Dendritic cell treated with granulocyte-macrophage colony-stimulating factor and Interleukin-4, amounts not matched to agents 40 ng/mL and 50 ng/mL, for 4 days (primary cell): ENCODE measurements around the gene ARHGAP5.
"Not testable (repeated sequence)": the region's sequence is repeated elsewhere in the genome, so short reads cannot be mapped to it uniquely, and the experiment has no call there.

Experiments
- H3K27ac Mint-ChIP-seq: one replicate; pipeline ENCODE4 v1.8.0; 2022; ENCODE audit warnings: mild to moderate bottlenecking, mixed read lengths
- H3K27me3 Mint-ChIP-seq: one replicate; pipeline ENCODE4 v1.8.0; 2022; ENCODE audit warnings: mild to moderate bottlenecking, mixed read lengths
- H3K36me3 Mint-ChIP-seq: one replicate; pipeline ENCODE4 v1.8.0; 2022; ENCODE audit warnings: low read depth, mixed read lengths
- H3K4me1 Mint-ChIP-seq: one replicate; pipeline ENCODE4 v1.8.0; 2022; ENCODE audit warnings: low read depth, mixed read lengths
- H3K4me3 Mint-ChIP-seq: one replicate; pipeline ENCODE4 v1.8.0; 2022; ENCODE audit warnings: mild to moderate bottlenecking, moderate library complexity, mixed read lengths
- H3K9me3 Mint-ChIP-seq: one replicate; pipeline ENCODE4 v1.8.0; 2022; ENCODE audit warnings: mixed read lengths
- intact Hi-C: fragments of 100-400 bp; cut with micrococcal nuclease; formaldehyde crosslinking; loops from one replicate; pipeline ENCODE4 v1.15.0; 2022

Gene ARHGAP5

DNA sequence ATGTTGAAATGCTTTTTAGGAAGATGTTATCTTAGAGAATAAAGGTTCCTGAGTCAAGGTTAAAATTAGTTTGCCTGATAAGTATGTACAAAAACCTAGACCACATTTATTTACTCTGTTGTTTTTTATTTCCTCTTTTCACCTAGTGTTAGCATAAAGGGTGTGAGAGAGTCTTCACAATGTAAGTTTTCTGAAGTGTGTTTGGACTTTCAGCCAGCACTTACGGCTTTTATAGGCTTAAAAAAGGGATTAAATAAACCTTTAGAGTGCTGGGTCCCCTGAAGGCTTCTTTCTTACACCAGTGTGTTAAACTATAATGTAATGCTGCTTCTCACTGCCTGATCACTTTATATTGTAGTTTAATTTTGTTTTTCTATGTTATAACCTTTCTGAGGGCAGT lies 27.2 kb downstream of the ARHGAP5 start:
- Mint-ChIP-seq H3K27ac (no peak overlapping the region), H3K27me3 (no peaks in the 10 kb centered on the region), H3K36me3 (no peaks in the 10 kb centered on the region), H3K4me3 (no peak overlapping the region), H3K9me3 (no peaks in the 10 kb centered on the region), H3K4me1 (no peaks in the 10 kb centered on the region)
- intact Hi-C loops: no loop called here

DNA sequence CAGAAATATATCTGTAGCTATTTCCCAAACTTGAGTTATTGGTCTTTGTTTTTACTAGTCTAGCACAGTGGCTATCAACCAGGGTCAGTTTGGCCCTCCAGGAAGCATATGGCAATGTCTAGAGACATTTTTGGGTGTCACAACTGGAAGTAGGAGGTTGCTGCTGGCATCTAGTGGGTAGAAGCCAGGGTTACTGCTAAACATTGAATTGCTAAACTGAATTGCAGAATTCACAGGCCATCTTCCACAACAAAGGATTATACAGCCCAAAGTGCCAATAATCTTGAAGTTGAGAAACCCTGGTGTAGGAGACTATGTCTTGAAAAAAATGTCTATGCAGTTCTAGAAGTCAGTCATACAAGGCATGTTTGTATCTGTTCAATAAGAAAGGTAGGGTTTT lies 27.7 kb downstream of the ARHGAP5 start:
- no peaks in the 10 kb centered on the region for H3K4me1 Mint-ChIP-seq
- intact Hi-C loops: no loop called here
- H3K27ac Mint-ChIP-seq: no peak overlapping the region
- H3K27me3 Mint-ChIP-seq: no peaks in the 10 kb centered on the region
- H3K4me3 Mint-ChIP-seq: no peak overlapping the region
- no peaks in the 10 kb centered on the region for H3K9me3 Mint-ChIP-seq
- no peaks in the 10 kb centered on the region for H3K36me3 Mint-ChIP-seq

DNA sequence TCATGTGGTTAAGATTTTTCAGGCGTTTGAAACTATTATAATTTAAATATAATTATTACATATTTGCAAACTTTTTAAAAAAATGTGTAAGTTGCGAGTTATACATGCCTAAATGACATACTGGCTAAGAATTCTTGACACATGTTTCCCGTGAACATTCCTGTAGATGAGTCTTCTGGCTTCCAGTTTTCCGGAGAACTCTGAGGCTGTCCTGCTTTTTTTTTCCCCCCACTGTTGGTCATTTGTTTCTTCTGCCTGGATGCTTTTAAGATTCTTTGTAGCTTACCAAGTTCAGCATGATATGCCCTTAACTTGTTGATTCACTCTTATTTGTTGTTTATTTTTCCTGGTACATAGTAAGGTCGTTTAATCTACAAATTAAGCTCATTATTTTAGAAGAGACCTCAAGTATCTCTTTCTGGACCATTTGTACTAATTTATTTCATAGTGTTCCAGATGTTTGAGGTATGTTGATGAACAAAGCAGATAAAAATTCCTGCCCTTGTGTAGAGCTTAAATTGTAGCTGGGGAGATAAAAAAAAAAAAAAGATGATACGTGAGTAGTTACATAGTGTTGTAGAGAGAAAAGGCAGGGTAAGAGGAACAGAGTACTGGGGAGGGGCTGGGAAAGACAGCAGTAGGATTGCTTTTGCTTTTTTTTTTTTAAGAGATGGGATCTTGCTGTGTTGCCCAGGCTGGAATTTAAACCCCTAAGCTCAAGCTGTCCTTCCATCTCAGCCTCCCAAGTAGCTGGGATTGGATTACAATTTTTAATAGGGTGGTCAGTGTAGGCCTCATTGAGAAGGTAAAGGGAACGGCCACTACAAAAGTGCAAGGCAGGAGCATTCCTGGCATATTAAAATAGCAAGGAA lies 32.8 kb downstream of the ARHGAP5 start:
- Mint-ChIP-seq H3K9me3 (no peaks in the 10 kb centered on the region), H3K36me3 (no peaks in the 10 kb centered on the region), H3K4me1 (no peaks in the 10 kb centered on the region), H3K27ac (no peak overlapping the region), H3K4me3 (no peak overlapping the region), H3K27me3 (no peaks in the 10 kb centered on the region)
- intact Hi-C loops: no loop called here

DNA sequence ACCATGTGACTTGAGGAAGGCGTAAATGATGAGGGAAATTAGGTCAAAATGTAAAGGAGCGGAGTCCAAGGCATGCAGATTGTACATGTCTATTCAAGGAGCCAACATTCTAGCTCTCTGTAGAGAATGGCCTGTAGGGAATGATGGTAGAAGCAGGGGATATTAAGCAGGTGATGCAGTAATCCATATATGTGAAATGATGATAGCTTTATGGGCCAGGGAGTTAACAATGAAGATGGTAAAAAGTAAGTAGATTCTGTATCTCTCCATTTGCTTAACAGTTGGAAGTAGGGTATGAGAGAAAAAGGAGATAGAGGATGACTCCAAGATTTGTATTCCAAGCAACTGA lies 33.4 kb downstream of the ARHGAP5 start:
- Mint-ChIP-seq H3K4me1 (no peaks in the 10 kb centered on the region), H3K4me3 (no peak overlapping the region), H3K9me3 (no peaks in the 10 kb centered on the region), H3K27ac (no peak overlapping the region), H3K27me3 (no peaks in the 10 kb centered on the region), H3K36me3 (no peaks in the 10 kb centered on the region)
- intact Hi-C loops: no loop called here

DNA sequence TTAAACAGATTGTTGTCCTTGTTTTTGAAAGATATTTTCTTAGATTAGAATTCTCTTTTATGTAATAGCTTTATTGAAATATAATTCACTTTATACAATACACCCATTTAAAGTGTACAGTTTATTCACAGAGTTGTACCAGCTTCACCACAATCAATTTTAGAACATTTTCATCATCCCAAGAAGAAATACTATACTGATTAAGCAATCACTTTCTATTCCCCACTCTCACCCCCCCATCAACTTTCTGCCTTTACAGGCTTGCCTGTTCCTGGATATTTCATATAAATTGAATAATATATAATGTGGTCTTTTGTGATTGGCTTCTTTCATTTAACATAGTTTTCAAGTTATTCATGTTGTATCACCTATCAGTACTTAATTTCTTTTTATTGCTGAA lies 44.4 kb downstream of the ARHGAP5 start:
- no peaks in the 10 kb centered on the region for H3K4me1 Mint-ChIP-seq
- H3K9me3 Mint-ChIP-seq: peaks cover 10% of the 10 kb centered on the region
- H3K4me3 Mint-ChIP-seq: no peak overlapping the region
- no peak overlapping the region for H3K27ac Mint-ChIP-seq
- H3K36me3 Mint-ChIP-seq: peaks cover 9% of the 10 kb centered on the region
- intact Hi-C loops: no loop called here
- H3K27me3 Mint-ChIP-seq: no peaks in the 10 kb centered on the region

DNA sequence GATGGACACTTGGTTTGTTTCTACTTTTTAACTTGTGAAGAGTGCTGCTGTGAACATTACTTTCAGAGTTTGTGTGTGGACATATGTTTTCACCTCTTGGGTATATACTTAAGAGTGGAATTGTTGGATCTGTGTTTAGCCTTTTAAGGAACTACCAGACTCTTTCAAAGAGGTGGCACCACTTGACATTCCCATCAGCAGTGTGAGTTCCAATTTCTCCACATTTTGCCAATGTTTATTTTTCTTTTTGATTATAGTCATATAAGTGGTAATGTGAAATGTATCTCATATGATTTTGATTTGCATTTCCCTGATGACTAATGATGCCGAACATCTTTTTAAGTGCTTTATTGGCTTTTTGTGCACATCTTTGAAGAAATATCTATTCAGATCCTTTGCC lies 44.8 kb downstream of the ARHGAP5 start:
- Mint-ChIP-seq H3K36me3 (peaks cover 13% of the 10 kb centered on the region), H3K9me3 (peaks cover 14% of the 10 kb centered on the region), H3K4me1 (no peaks in the 10 kb centered on the region), H3K27me3 (no peaks in the 10 kb centered on the region), H3K4me3 (no peak overlapping the region), H3K27ac (no peak overlapping the region)
- intact Hi-C loops: no loop called here

DNA sequence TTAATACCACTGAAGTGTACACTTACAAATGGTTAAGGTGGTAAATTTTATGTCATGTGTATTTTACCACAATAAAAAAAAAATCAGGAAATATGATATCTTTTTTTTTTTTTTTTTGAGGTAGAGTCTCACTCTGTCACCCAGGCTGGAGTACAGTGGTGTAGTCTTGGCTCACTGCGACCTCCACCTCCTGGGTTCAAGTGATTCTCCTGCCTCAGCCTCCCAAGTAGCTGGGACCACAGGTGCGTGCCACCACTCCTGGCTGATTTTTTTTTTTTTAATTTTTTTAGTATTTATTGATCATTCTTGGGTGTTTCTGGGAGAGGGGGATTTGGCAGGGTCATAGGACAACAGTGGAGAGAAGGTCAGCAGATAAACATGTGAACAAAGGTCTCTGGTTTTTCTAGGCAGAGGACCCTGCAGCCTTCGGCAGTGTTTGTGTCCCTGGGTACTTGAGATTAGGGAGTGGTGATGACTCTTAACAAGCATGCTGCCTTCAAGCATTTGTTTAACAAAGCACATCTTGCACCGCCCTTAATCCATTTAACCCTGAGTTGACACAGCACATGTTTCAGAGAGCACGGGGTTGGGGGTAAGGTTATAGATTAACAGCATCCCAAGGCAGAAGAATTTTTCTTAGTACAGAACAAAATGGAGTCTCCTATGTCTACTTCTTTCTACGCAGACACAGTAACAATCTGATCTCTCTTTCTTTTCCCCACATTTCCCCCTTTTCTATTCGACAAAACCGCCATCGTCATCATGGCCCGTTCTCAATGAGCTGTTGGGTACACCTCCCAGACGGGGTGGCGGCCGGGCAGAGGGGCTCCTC lies 50.0 kb downstream of the ARHGAP5 start:
- H3K4me3 Mint-ChIP-seq, H3K4me1 Mint-ChIP-seq, intact Hi-C loops, H3K27ac Mint-ChIP-seq, H3K27me3 Mint-ChIP-seq: not testable (repeated sequence)
- H3K36me3 Mint-ChIP-seq: peaks cover 27% of the 10 kb centered on the region
- peaks cover 22% of the 10 kb centered on the region for H3K9me3 Mint-ChIP-seq

DNA sequence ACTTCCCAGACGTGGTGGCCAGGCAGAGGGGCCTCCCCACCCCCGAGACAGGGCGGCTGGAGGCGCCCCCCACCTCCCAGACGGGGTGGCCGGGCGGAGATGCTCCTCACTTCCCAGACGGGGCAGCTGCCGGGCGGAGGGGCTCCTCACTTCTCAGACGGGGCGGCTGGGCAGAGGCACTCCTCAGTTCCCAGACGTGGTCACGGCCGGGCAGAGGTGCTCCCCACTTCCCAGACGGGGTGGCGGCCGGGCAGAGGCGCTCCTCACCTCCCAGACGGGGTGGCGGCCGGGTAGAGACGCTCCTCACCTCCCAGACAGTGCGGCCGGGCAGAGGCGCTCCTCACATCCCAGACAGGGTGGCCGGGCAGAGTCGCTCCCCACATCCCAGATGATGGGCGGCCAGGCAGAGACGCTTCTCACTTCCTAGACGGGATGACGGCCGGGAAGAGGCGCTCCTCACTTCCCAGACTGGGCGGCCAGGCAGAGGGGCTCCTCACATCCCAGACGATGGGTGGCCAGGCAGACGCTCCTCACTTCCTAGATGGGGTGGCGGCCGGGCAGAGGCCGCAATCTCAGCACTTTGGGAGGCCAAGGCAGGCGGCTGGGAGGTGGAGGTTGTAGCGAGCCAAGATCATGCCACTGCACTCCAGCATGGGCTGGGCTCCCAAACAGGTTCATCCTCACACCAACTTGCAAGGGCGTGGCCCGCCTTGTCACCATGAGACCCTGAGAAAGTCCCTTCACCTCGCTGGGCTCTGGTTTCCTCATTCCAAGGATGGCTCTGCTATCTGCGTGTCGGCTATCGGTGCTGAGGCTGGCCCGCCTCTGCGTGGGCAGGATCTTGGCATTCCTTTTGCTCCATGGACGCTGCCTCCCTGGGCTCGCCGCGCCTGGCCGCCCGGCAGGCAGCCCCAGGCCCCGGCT lies 50.9 kb downstream of the ARHGAP5 start:
- intact Hi-C loops, H3K4me3 Mint-ChIP-seq, H3K27me3 Mint-ChIP-seq, H3K27ac Mint-ChIP-seq, H3K4me1 Mint-ChIP-seq: not testable (repeated sequence)
- peaks cover 27% of the 10 kb centered on the region for H3K36me3 Mint-ChIP-seq
- peaks cover 22% of the 10 kb centered on the region for H3K9me3 Mint-ChIP-seq

DNA sequence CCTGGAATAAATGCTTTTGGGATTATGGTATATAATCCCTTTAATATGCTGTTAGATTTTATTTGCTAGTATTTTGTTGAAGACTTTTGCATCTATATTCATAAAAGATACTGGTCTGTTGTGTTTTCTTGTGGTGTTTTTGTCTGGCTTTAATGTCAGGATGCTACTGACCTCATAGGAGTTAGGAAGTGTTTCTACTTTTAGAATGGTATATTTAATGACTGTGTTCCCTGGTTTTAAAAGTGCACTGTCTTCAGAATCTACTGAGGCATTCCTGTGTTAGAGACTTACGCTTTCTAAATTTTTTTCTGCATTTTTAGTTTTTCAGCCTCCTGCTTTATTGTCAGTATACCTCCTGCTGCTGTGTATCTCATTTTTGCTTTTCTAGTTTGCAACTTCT lies 51.6 kb downstream of the ARHGAP5 start:
- Mint-ChIP-seq H3K4me1 (no peaks in the 10 kb centered on the region), H3K36me3 (peaks cover 27% of the 10 kb centered on the region), H3K9me3 (peaks cover 22% of the 10 kb centered on the region), H3K27me3 (no peaks in the 10 kb centered on the region), H3K4me3 (no peak overlapping the region), H3K27ac (no peak overlapping the region)
- intact Hi-C loops: no loop called here

DNA sequence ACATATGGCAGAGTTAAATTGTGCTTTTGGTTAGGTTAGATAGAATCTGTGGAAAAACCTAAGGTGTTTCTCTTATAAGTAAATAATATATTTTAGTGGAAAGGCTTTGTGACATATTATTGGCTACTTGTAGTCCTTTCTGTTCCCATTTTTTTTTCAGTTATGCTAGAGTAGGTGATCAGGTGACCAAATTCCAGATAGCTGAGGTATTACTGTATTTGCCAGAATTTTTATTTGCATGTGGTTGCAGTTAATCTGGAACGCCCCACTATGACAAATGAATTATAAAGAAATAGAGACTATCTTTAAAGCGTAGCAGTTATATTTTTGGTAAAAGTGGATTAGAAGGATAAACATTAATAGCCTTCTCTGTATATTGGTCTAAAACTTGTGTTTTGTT lies 52.0 kb downstream of the ARHGAP5 start:
- Mint-ChIP-seq H3K27ac (no peak overlapping the region), H3K9me3 (peaks cover 22% of the 10 kb centered on the region), H3K4me1 (no peaks in the 10 kb centered on the region), H3K4me3 (no peak overlapping the region), H3K27me3 (no peaks in the 10 kb centered on the region), H3K36me3 (peaks cover 27% of the 10 kb centered on the region)
- intact Hi-C loops: no loop called here

DNA sequence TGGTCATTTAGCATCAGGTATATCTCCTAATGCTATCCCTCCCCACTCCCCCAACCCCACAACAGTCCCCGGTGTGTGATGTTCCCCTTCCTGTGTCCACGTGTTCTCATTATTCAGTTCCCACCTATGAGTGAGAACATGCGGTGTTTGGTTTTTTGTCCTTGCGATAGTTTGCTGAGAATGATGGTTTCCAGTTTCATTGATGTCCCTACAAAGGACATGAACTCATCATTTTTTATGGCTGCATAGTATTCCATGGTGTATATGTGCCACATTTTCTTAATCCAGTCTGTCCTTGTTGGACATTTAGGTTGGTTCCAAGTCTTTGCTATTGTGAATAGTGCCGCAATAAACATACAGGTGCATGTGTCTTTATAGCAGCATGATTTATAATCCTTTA lies 54.6 kb downstream of the ARHGAP5 start:
- H3K27me3 Mint-ChIP-seq, H3K27ac Mint-ChIP-seq, intact Hi-C loops, H3K4me1 Mint-ChIP-seq, H3K4me3 Mint-ChIP-seq: not testable (repeated sequence)
- Mint-ChIP-seq H3K9me3 (peaks cover 11% of the 10 kb centered on the region), H3K36me3 (peaks cover 16% of the 10 kb centered on the region)

DNA sequence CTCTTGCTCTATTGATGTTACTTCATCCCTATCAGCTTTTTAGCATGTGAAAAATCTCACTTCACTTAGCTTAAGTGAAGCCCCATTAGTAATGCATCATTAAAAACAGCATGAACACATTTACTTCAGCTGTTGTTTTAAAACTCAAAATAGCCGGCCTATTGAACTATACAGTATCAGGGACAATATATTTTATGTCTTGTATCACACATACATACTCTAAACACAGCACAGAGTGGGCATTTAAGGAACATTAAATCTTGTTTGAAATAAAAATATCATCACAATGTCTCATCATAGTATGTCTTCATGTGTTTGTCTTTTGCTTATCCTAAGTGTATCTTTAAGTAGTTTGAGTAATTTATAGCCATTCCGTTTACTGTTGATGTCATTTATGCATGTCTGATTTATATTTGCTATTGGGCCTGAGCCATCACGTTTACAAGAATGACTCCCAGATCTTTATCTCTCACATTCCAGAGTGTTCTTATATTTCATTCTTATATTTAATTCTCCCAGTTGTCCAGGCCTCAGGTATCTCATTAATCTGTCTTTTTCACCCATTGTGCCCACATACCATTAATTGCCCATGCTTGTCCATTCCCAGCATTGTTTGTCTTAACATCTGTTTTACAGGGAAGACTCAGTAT lies 57.5 kb downstream of the ARHGAP5 start:
- Mint-ChIP-seq H3K4me3 (no peak overlapping the region), H3K27ac (no peak overlapping the region), H3K36me3 (peaks cover 9% of the 10 kb centered on the region), H3K4me1 (no peaks in the 10 kb centered on the region), H3K27me3 (no peaks in the 10 kb centered on the region), H3K9me3 (no peaks in the 10 kb centered on the region)
- intact Hi-C loops: no loop called here

DNA sequence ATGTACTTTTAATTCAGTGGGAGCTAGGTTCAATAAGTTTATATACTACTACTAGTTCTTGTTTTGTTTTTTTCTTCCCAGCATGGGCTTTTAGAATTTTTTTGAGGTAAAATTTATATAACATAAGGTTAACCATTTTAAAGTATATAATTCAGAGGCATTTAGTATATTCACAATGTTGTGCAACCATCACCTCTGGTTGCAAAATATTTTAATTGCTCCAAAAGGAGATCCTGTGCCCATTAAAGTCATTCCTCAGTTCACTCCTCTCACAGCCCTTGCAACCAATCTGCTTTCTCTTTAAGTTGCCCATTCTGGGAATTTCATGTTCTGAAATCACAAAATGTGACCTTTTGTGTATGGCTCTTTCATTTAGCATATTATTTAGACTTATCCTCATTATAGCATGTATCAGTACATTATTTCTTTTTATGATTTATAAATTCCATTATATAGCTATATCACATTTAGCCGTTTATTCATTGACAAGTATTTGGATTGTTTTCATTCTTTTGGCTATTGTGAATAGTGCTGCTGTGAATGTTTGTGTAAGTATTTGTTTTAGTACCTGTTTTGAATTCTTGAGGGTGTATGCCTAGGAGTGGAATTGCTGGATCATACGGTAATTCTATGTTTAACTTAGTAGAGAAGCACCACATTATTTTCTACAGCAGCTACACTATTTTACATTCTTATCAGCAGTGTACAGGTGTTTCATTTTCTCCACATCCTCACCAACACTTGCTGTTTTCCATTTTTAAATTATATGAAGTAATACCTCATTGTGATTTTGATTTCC lies 59.1 kb downstream of the ARHGAP5 start:
- H3K4me1 Mint-ChIP-seq: no peaks in the 10 kb centered on the region
- H3K27me3 Mint-ChIP-seq: no peaks in the 10 kb centered on the region
- H3K9me3 Mint-ChIP-seq: no peaks in the 10 kb centered on the region
- intact Hi-C loops: no loop called here
- H3K4me3 Mint-ChIP-seq: no peak overlapping the region
- peaks cover 9% of the 10 kb centered on the region for H3K36me3 Mint-ChIP-seq
- no peak overlapping the region for H3K27ac Mint-ChIP-seq
